Measurements from ENCODE around the gene LRP8.
A peak's percentile ranks its signal among the peaks of the same experiment; 100 is the strongest.

LRP8 gene

GRCh38 chr1:53237638-53238037, 90.2 kb downstream of the LRP8 start:
- peak overlapping the region; percentile 100 for H3K4me3 ChIP-seq (ENCODE audit: low read depth, low read length)
- DNase-seq (ENCODE audit: low read depth): no peak
- TF ChIP-seq MYC (IDR thresholded peaks at IDR 0.05; ENCODE audit: low read depth, low read length) (no peak), CTCF (IDR thresholded peaks at IDR 0.05; ENCODE audit: low read depth, low read length) (no peak), POLR2A (IDR thresholded peaks at IDR 0.05; ENCODE audit: extremely low read depth, insufficient read length) (no peak)
- TF ChIP-seq, protein P1, sequence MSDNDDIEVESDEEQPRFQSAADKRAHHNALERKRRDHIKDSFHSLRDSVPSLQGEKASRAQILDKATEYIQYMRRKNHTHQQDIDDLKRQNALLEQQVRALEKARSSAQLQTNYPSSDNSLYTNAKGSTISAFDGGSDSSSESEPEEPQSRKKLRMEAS (IDR thresholded peaks at IDR 0.05; ENCODE audit: low read depth, low read length): no peak

DNA sequence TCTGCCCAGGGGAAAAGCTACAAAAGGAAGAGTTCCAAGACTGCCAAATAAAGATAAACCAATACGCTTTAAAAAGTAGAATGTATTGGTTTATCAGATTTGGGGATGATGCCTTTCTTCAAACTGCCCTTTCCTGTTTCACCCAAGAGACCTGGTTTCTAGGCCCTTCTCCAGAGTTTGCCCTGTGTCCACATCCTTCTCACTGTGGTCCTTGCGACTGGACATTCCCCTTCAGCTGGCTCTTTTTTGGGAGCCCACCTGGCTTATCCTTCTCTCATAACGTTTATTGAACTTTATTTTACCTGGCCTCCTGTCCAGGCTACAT, 106.9 kb downstream of the LRP8 start:
- H3K4me3 ChIP-seq (ENCODE audit: low read depth, low read length): peak overlapping the region; percentile 71
- TF ChIP-seq POLR2A (IDR thresholded peaks at IDR 0.05; ENCODE audit: extremely low read depth, insufficient read length) (no peak), MYC (IDR thresholded peaks at IDR 0.05; ENCODE audit: low read depth, low read length) (no peak), CTCF (IDR thresholded peaks at IDR 0.05; ENCODE audit: low read depth, low read length) (no peak)
- TF ChIP-seq, protein P1 (IDR thresholded peaks at IDR 0.05; ENCODE audit: low read depth, low read length): no peak

GRCh38 chr1:53220171-53220961, 107.5 kb downstream of the LRP8 start, which contains the start of gene CZIB:
TSS of gene CZIB (minus strand) at chr1:53220634. CDS start at chr1:53220575, 59 bp downstream.
- TF ChIP-seq POLR2A (IDR thresholded peaks at IDR 0.05; ENCODE audit: extremely low read depth, insufficient read length): peak; percentile 92
- TF ChIP-seq, protein P1 (IDR thresholded peaks at IDR 0.05; ENCODE audit: low read depth, low read length): peak; percentile 82
- peak; percentile 76 for TF ChIP-seq MYC (IDR thresholded peaks at IDR 0.05; ENCODE audit: low read depth, low read length)
- no peak for TF ChIP-seq CTCF (IDR thresholded peaks at IDR 0.05; ENCODE audit: low read depth, low read length)
- DNase-seq (ENCODE audit: low read depth): peak; percentile 92
- peak within 1 kb of the TSS; percentile 96 for H3K4me3 ChIP-seq (ENCODE audit: low read depth, low read length)

More for the DNA sequence above, 106.9 kb downstream of the LRP8 start:
- no peak for DNase-seq (ENCODE audit: low read depth)

DNA sequence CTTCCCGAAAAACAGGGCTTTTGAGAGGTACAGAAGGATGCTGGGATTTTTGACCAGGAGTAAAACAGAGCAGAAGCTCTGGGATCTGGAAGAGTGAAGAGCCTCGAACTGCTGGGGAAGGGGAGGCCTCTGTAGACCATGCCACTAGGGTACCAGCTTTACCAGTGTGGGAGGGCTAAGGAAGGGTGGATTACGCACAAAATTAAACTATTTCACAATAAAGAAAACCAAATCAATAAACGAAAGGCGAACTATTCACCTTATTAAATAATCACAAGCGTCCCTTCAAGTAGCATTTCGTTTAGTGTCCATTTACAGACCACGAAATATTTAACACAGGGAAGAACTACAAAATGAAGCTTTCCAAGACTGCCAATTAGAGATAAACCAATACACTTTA, 108.2 kb downstream of the LRP8 start:
- peak overlapping the region; percentile 96 for H3K4me3 ChIP-seq (ENCODE audit: low read depth, low read length)
- TF ChIP-seq, protein P1 (IDR thresholded peaks at IDR 0.05; ENCODE audit: low read depth, low read length): no peak
- TF ChIP-seq MYC (IDR thresholded peaks at IDR 0.05; ENCODE audit: low read depth, low read length): no peak
- DNase-seq (ENCODE audit: low read depth): no peak

DNA sequence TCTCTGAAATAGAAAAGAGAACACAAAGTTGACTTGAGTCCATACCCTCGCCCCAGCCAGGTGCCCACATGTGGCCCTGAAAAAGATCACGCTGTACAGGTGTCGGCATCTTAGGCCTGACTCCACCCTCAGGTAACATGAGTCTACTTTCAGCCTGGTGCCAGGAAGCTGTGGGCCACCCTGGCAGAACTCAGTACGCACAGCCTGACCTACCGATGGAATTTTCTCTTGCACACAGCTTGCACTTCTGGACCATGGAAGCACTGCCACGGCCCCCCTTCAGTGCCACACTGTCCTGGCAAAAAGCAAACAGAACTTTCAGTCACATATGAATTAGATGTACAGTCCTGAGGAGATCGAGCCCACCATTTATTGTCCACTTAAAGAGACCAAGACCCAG, 109.7 kb downstream of the LRP8 start:
- H3K4me3 ChIP-seq (ENCODE audit: low read depth, low read length): no peak overlapping the region

More for the DNA sequence above, 109.7 kb downstream of the LRP8 start:
- TF ChIP-seq CTCF (IDR thresholded peaks at IDR 0.05; ENCODE audit: low read depth, low read length) (no peak), POLR2A (IDR thresholded peaks at IDR 0.05; ENCODE audit: extremely low read depth, insufficient read length) (no peak), MYC (IDR thresholded peaks at IDR 0.05; ENCODE audit: low read depth, low read length) (no peak)
- TF ChIP-seq, protein P1 (IDR thresholded peaks at IDR 0.05; ENCODE audit: low read depth, low read length): no peak
- DNase-seq (ENCODE audit: low read depth): no peak
